Loucy (cell line): ENCODE data around the gene CCDC86.

Source experiments
- H2AFZ ChIP-seq: fragments of 200-600 bp; sonication (generic); 2 replicates; pipeline ENCODE4 v1.6.0; 2016; ENCODE audit warnings: antibody characterized with exemption, mild to moderate bottlenecking, low read length, moderate library complexity
- H3F3A ChIP-seq: fragments of 200-600 bp; 2 replicates; pipeline ENCODE4 v1.6.0; 2016; ENCODE audit warnings: antibody characterized with exemption, low read depth, mild to moderate bottlenecking
- H3K27me3 ChIP-seq: fragments of 200-600 bp; sonication (generic); 2 replicates; pipeline ENCODE4 v1.6.1; 2014; ENCODE audit warnings: low read length, mild to moderate bottlenecking; ENCODE audit not compliant: insufficient read depth, poor library complexity, severe bottlenecking
- H3K36me3 ChIP-seq: fragments of 200-600 bp; sonication (generic); 2 replicates; pipeline ENCODE4 v1.6.1; 2016; ENCODE audit warnings: low read length; ENCODE audit not compliant: insufficient read depth
- H3K4me1 ChIP-seq: fragments of 200-600 bp; sonication (generic); 2 replicates; pipeline ENCODE4 v1.5.1; 2014; ENCODE audit warnings: low read length, mild to moderate bottlenecking; ENCODE audit not compliant: insufficient read depth, poor library complexity, severe bottlenecking
- H3K4me2 ChIP-seq: fragments of 200-600 bp; sonication (generic); 2 replicates; pipeline ENCODE4 v1.6.0; 2014; ENCODE audit warnings: antibody characterized with exemption, low read length, low read depth, mild to moderate bottlenecking; ENCODE audit not compliant: poor library complexity, severe bottlenecking
- H3K4me3 ChIP-seq: fragments of 200-600 bp; sonication (generic); 2 replicates; pipeline ENCODE4 v1.5.1; 2014; ENCODE audit warnings: low read length, mild to moderate bottlenecking, mixed read lengths; ENCODE audit not compliant: poor library complexity, severe bottlenecking
- H3K79me2 ChIP-seq: fragments of 200-600 bp; sonication (generic); 2 replicates; pipeline ENCODE4 v1.6.1; 2014; ENCODE audit warnings: low read length; ENCODE audit not compliant: insufficient read depth
- H3K9ac ChIP-seq: fragments of 200-600 bp; sonication (generic); 2 replicates; pipeline ENCODE4 v1.6.0; 2014; ENCODE audit warnings: mild to moderate bottlenecking, low read depth, low read length, moderate library complexity; ENCODE audit not compliant: poor library complexity, severe bottlenecking
- H3K9me2 ChIP-seq: fragments of 200-600 bp; sonication (generic); replicated peaks from 2 replicates; pipeline ENCODE4 v1.6.1; 2016; ENCODE audit warnings: low read depth, low read length, mixed read lengths
- H3K9me3 ChIP-seq: fragments of 200-600 bp; sonication (generic); 2 replicates; pipeline ENCODE4 v1.6.1; 2014; ENCODE audit warnings: mild to moderate bottlenecking, antibody characterized with exemption, low read length, low read depth; ENCODE audit not compliant: insufficient read depth
- H4K20me1 ChIP-seq: fragments of 200-600 bp; sonication (generic); 2 replicates; pipeline ENCODE4 v1.6.0; 2014; ENCODE audit warnings: antibody characterized with exemption, low read length, mild to moderate bottlenecking; ENCODE audit not compliant: insufficient read depth, poor library complexity, severe bottlenecking
- EZH2phosphoT487 ChIP-seq: fragments of 200-600 bp; IDR thresholded peaks from 2 replicates; pipeline ENCODE4 v1.6.1; 2018; ENCODE audit warnings: antibody characterized with exemption, mild to moderate bottlenecking, moderate library complexity, borderline replicate concordance
- TF ChIP-seq, protein P1 (sequence below): fragments of 200-600 bp; sonication (generic); conservative IDR thresholded peaks from 2 replicates; pipeline ENCODE4 v1.5.1; 2014; ENCODE audit warnings: mild to moderate bottlenecking, antibody characterized with exemption, low read length

The CCDC86 gene

GRCh38 chr11:60899977-60900376, 58.1 kb downstream of the CCDC86 start:
- TF ChIP-seq, protein P1, sequence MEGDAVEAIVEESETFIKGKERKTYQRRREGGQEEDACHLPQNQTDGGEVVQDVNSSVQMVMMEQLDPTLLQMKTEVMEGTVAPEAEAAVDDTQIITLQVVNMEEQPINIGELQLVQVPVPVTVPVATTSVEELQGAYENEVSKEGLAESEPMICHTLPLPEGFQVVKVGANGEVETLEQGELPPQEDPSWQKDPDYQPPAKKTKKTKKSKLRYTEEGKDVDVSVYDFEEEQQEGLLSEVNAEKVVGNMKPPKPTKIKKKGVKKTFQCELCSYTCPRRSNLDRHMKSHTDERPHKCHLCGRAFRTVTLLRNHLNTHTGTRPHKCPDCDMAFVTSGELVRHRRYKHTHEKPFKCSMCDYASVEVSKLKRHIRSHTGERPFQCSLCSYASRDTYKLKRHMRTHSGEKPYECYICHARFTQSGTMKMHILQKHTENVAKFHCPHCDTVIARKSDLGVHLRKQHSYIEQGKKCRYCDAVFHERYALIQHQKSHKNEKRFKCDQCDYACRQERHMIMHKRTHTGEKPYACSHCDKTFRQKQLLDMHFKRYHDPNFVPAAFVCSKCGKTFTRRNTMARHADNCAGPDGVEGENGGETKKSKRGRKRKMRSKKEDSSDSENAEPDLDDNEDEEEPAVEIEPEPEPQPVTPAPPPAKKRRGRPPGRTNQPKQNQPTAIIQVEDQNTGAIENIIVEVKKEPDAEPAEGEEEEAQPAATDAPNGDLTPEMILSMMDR: no peak
- TF ChIP-seq EZH2phosphoT487: no peak
- Histone ChIP-seq H3K9ac (no peak overlapping the region), H4K20me1 (peaks cover 33% of the 10 kb centered on the region), H3K79me2 (peaks cover 40% of the 10 kb centered on the region), H3K9me3 (no peaks in the 10 kb centered on the region), H3F3A (peaks cover 4% of the 10 kb centered on the region; the same call in 1 of the 2 replicates), H3K9me2 (no peaks in the 10 kb centered on the region), H3K4me3 (no peak overlapping the region), H2AFZ (no peak overlapping the region), H3K27me3 (no peaks in the 10 kb centered on the region), H3K4me1 (peaks cover 26% of the 10 kb centered on the region), H3K36me3 (peaks cover 83% of the 10 kb centered on the region; the same call in 1 of the 2 replicates), H3K4me2 (no peak overlapping the region)
